ENCODE measurements around the gene CDH22. TPM values are rescaled to one million over a fixed set of nuclear protein-coding genes. Genes with fewer than 3 reads are reported as not detected.

The CDH22 gene
- polyA plus RNA-seq, 1 donor, result 0.37 TPM

GRCh38 chr20:46206025-46206424 lies 102.3 kb downstream of the CDH22 start:
- Histone ChIP-seq H3K9me3 (ENCODE audit: control insufficient read depth, low read depth, low read length) (no peaks in the 10 kb centered on the region), H3K27me3 (ENCODE audit: control insufficient read depth, insufficient read depth, low read length) (peaks cover 60% of the 10 kb centered on the region), H3K27ac (ENCODE audit: low read length) (no peak overlapping the region), H3K4me3 (ENCODE audit: low read length) (no peak overlapping the region), H3K36me3 (ENCODE audit: control insufficient read depth, insufficient read depth, low read length) (no peaks in the 10 kb centered on the region), H3K4me1 (ENCODE audit: control insufficient read depth, insufficient read depth, low read length) (no peaks in the 10 kb centered on the region)
- 80% methylated on average over 1 of the region's 5 CpGs for WGBS (ENCODE audit: insufficient coverage, low lambda C conversion rate)
- DNase-seq, result no peak

DNA sequence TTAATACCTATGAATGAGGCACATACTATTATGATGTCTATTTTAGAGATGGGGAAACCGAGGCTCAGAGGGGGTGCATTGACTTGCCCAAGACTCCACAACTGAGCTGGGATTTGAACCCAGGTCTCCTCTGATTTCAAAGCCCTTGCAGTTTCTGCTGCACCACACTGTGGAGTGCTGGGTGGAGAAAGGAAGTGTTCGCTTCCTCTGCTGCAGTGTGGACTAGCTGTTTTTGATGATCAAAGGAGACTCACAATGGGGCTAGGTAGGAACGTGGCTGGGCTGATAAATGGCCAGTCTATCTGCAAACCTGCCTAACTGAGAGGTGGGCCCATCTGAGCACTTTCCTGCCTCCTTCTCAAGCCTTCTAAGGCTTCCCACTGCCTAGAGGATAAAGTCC lies 102.9 kb downstream of the CDH22 start:
- H3K4me1 ChIP-seq (ENCODE audit: control insufficient read depth, insufficient read depth, low read length), result no peaks in the 10 kb centered on the region
- no peaks in the 10 kb centered on the region for H3K36me3 ChIP-seq (ENCODE audit: control insufficient read depth, insufficient read depth, low read length)
- H3K27ac ChIP-seq (ENCODE audit: low read length), result no peak overlapping the region
- H3K27me3 ChIP-seq (ENCODE audit: control insufficient read depth, insufficient read depth, low read length), result peaks cover 60% of the 10 kb centered on the region
- no peak for DNase-seq
- H3K4me3 ChIP-seq (ENCODE audit: low read length), result no peak overlapping the region
- no CpG with 5 or more reads among the region's 3 CpGs for WGBS (ENCODE audit: insufficient coverage, low lambda C conversion rate)
- no peaks in the 10 kb centered on the region for H3K9me3 ChIP-seq (ENCODE audit: control insufficient read depth, low read depth, low read length)

DNA sequence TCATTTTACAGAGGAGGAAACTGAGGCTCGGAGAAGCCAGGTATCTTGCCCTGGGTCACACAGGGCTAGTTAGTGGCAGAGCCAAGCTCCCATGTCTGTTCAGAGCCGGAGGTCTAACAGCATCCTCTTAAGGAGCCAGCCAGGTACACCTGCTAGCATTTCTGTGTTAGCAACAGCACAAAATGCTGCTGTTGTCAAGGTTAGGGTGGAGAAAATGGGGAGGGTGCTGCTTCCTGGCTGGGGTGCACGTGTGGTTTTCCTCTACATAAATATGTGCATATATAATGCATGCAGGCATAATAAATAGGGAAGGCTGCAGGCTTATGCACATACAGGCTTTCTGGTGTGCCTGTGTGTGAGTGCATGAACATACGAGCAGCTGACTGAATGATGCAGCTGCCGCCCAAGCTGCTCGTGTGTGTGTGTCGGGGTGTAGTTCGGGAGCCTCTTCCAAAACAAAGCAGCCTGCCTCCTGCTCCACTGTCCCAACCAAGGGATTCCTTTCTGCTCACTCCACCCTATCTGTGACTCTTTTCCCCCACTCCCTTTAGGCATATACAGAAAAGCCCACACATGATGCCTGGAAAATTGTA lies 103.6 kb downstream of the CDH22 start:
- H3K36me3 ChIP-seq (ENCODE audit: control insufficient read depth, insufficient read depth, low read length), result no peaks in the 10 kb centered on the region
- no CpG with 5 or more reads among the region's 8 CpGs for WGBS (ENCODE audit: insufficient coverage, low lambda C conversion rate)
- H3K4me3 ChIP-seq (ENCODE audit: low read length), result no peak overlapping the region
- no peak overlapping the region for H3K27ac ChIP-seq (ENCODE audit: low read length)
- no peaks in the 10 kb centered on the region for H3K4me1 ChIP-seq (ENCODE audit: control insufficient read depth, insufficient read depth, low read length)
- peaks cover 60% of the 10 kb centered on the region for H3K27me3 ChIP-seq (ENCODE audit: control insufficient read depth, insufficient read depth, low read length)
- H3K9me3 ChIP-seq (ENCODE audit: control insufficient read depth, low read depth, low read length), result no peaks in the 10 kb centered on the region
- DNase-seq, result no peak

DNA sequence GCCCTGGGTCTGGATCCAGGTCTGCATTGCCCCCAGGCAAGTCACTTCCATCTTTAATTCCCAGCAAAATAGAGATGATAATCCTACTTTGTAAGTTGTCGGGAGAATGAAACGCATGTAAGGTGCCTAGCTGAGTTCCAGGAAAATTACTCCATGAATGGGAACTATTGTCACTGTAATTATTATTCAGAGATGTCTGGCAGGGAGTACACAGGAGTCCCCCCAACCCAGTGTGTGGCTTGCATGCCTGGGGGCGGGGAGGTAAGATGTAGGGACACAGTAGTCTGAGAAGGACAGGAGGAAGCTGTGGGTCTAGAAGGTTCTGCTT lies 104.8 kb downstream of the CDH22 start:
- peaks cover 60% of the 10 kb centered on the region for H3K27me3 ChIP-seq (ENCODE audit: control insufficient read depth, insufficient read depth, low read length)

GRCh38 chr20:46202766-46203509 lies 105.4 kb downstream of the CDH22 start:
- no CpG with 5 or more reads among the region's 11 CpGs for WGBS (ENCODE audit: insufficient coverage, low lambda C conversion rate)
- Histone ChIP-seq H3K27me3 (ENCODE audit: control insufficient read depth, insufficient read depth, low read length) (peaks cover 60% of the 10 kb centered on the region), H3K27ac (ENCODE audit: low read length) (no peak overlapping the region), H3K4me1 (ENCODE audit: control insufficient read depth, insufficient read depth, low read length) (no peaks in the 10 kb centered on the region), H3K9me3 (ENCODE audit: control insufficient read depth, low read depth, low read length) (no peaks in the 10 kb centered on the region), H3K36me3 (ENCODE audit: control insufficient read depth, insufficient read depth, low read length) (no peaks in the 10 kb centered on the region), H3K4me3 (ENCODE audit: low read length) (no peak overlapping the region)
- DNase-seq, result no peak

More for the DNA sequence above, 104.8 kb downstream of the CDH22 start:
- H3K36me3 ChIP-seq (ENCODE audit: control insufficient read depth, insufficient read depth, low read length), result no peaks in the 10 kb centered on the region
- H3K9me3 ChIP-seq (ENCODE audit: control insufficient read depth, low read depth, low read length), result no peaks in the 10 kb centered on the region
- WGBS (ENCODE audit: insufficient coverage, low lambda C conversion rate), result no CpG with 5 or more reads among the region's 3 CpGs
- H3K4me1 ChIP-seq (ENCODE audit: control insufficient read depth, insufficient read depth, low read length), result no peaks in the 10 kb centered on the region
- DNase-seq, result no peak
- H3K27ac ChIP-seq (ENCODE audit: low read length), result no peak overlapping the region
- no peak overlapping the region for H3K4me3 ChIP-seq (ENCODE audit: low read length)

DNA sequence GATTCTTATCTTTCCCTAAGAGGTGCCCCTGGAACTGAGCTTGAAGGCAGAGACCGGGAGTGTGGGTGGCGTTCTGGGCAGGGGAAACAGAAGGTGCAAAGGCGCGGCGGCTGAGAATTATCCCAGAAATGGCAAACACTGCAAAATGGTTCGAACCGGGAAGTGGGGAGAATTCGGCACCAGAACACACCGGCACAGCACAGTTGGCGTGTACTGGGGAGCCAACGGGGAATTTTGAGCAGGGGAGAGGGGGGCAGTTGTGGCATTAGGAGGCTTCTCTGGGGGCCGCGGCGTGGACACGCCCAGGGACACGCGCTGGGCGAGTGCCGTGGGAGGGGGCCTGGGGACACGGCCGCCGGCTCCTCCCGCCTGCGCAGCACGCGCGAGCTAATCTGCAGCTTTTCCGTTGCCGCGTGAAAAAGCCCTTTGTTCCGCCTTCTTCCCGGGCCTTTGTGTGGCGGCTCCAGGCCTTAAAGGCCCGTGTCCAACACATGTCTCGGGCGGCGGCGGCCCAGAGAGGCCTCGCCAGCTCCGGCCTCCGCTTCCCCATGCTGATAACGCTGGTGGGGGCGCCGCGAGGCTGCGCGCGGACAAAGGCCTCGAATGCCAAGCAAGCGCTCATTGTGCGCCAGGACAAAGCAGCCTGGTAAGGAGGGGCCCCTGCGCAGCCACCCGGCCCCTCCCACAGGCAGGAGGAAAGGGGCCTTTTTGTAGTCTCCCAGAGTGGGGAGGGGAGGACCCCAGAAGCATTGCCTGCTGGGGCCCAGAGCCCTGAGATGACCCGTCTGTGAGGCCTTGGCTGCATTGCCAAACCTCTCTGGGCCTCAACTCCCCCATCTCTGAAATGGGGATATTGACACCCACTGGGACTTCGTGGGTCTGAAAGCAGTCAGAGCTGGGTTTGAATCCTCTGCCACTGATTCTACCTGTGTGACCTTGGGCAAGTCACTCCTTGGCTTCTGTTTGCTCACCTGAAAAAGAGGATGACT lies 107.4 kb downstream of the CDH22 start:
- Histone ChIP-seq H3K4me3 (ENCODE audit: low read length) (no peak overlapping the region), H3K9me3 (ENCODE audit: control insufficient read depth, low read depth, low read length) (no peaks in the 10 kb centered on the region), H3K27ac (ENCODE audit: low read length) (no peak overlapping the region), H3K27me3 (ENCODE audit: control insufficient read depth, insufficient read depth, low read length) (peaks cover 62% of the 10 kb centered on the region), H3K36me3 (ENCODE audit: control insufficient read depth, insufficient read depth, low read length) (no peaks in the 10 kb centered on the region), H3K4me1 (ENCODE audit: control insufficient read depth, insufficient read depth, low read length) (no peaks in the 10 kb centered on the region)
- no peak for DNase-seq
- WGBS (ENCODE audit: insufficient coverage, low lambda C conversion rate), result no CpG with 5 or more reads among the region's 55 CpGs

DNA sequence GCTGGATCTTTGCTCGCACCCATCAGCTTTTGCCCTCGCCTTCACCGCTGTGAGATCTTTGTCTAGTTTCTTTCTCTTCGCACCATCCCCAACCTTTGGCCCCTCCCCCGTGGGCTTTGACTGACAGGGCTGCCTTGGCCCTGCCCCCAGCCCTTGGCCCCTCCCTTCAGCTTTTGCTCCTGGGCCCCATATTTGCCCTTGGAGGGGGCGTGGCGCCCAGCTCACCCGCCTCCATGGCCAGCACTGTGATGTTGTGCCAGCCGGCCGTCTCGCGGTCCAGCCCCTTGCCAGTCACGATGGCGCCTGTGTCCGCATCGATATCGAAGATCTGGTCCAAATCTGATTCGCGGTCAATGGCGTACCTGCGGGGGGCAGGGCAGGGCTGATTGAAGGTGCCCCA lies 109.1 kb downstream of the CDH22 start:
- no CpG with 5 or more reads among the region's 21 CpGs for WGBS (ENCODE audit: insufficient coverage, low lambda C conversion rate)
- H3K9me3 ChIP-seq (ENCODE audit: control insufficient read depth, low read depth, low read length), result no peaks in the 10 kb centered on the region
- no peaks in the 10 kb centered on the region for H3K4me1 ChIP-seq (ENCODE audit: control insufficient read depth, insufficient read depth, low read length)
- peaks cover 62% of the 10 kb centered on the region for H3K27me3 ChIP-seq (ENCODE audit: control insufficient read depth, insufficient read depth, low read length)
- no peak overlapping the region for H3K27ac ChIP-seq (ENCODE audit: low read length)
- DNase-seq, result no peak
- no peaks in the 10 kb centered on the region for H3K36me3 ChIP-seq (ENCODE audit: control insufficient read depth, insufficient read depth, low read length)
- no peak overlapping the region for H3K4me3 ChIP-seq (ENCODE audit: low read length)

- H3K9me3 ChIP-seq (ENCODE audit: control insufficient read depth, low read depth, low read length), result no peaks in the 10 kb centered on the region
- H3K36me3 ChIP-seq (ENCODE audit: control insufficient read depth, insufficient read depth, low read length), result no peaks in the 10 kb centered on the region
- DNase-seq, result no peak
- H3K27me3 ChIP-seq (ENCODE audit: control insufficient read depth, insufficient read depth, low read length), result peaks cover 47% of the 10 kb centered on the region
- H3K4me1 ChIP-seq (ENCODE audit: control insufficient read depth, insufficient read depth, low read length), result no peaks in the 10 kb centered on the region
- no peak overlapping the region for H3K4me3 ChIP-seq (ENCODE audit: low read length)
- no peak overlapping the region for H3K27ac ChIP-seq (ENCODE audit: low read length)
- WGBS (ENCODE audit: insufficient coverage, low lambda C conversion rate), result no CpG with 5 or more reads among the region's 3 CpGs
Measured at GRCh38 chr20:46196990-46197389, 111.3 kb downstream of the CDH22 start.

DNA sequence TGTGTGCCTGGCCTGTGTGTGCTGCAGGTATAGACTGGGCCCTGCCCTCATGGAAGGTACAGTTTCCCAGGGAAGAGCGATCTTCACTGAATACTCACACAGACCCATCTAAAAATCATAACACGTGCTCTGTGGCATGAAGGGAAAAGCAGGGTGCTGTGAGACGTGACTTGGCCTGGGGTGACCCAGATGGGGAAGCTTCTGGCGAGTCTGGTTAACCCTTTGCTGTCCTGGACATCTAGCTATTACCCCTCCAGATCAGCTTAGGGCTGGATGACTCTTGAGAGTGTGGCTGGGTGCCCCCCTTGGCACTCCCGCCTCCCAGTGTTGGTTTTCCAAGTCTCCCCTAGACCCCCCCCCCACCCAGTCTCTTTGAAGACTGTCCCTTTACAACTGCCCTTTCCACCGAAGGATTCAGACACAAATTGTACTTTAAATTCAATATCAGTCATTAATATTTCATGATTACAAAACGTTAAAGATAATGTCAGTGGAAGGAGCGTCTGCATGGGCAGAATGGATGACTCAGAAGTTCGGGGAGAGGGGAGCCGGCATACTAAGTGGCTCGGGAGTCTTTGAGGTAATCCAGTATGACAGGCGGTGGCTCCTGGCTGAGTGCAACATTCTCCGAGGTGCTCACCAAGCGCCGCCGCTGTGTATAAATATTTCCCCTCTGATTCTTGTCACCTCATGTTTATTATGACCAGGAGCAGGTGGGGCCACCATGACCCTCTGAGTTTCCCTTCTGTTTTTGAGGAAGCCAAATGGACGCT lies 112.8 kb downstream of the CDH22 start:
- DNase-seq, result no peak
- Histone ChIP-seq H3K4me1 (ENCODE audit: control insufficient read depth, insufficient read depth, low read length) (no peaks in the 10 kb centered on the region), H3K36me3 (ENCODE audit: control insufficient read depth, insufficient read depth, low read length) (no peaks in the 10 kb centered on the region), H3K27ac (ENCODE audit: low read length) (no peak overlapping the region), H3K9me3 (ENCODE audit: control insufficient read depth, low read depth, low read length) (no peaks in the 10 kb centered on the region), H3K4me3 (ENCODE audit: low read length) (no peak overlapping the region), H3K27me3 (ENCODE audit: control insufficient read depth, insufficient read depth, low read length) (peaks cover 34% of the 10 kb centered on the region)
- WGBS (ENCODE audit: insufficient coverage, low lambda C conversion rate), result no CpG with 5 or more reads among the region's 17 CpGs

DNA sequence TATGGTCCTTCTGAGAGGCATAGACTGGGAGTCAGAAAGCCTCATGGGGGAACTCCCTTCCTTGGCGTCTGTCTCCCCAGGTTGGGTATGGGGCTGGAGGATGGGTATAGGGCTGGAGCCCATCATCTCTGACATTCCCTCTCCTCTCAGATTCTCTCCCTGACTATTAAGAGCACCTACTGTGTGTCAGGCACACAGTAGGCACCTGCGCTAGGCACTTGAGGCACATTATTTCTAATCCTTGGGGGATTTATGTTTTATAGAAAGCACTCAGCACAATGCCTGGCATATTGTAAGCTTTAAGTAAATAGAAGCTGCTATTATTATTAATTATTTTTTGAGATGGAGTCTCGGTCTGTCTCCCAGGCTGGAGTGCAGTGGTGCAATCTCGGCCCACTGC lies 113.9 kb downstream of the CDH22 start:
- WGBS (ENCODE audit: insufficient coverage, low lambda C conversion rate), result no CpG with 5 or more reads among the region's 4 CpGs
- Histone ChIP-seq H3K4me1 (ENCODE audit: control insufficient read depth, insufficient read depth, low read length) (no peaks in the 10 kb centered on the region), H3K4me3 (ENCODE audit: low read length) (no peak overlapping the region), H3K27me3 (ENCODE audit: control insufficient read depth, insufficient read depth, low read length) (peaks cover 26% of the 10 kb centered on the region), H3K27ac (ENCODE audit: low read length) (no peak overlapping the region), H3K9me3 (ENCODE audit: control insufficient read depth, low read depth, low read length) (no peaks in the 10 kb centered on the region), H3K36me3 (ENCODE audit: control insufficient read depth, insufficient read depth, low read length) (no peaks in the 10 kb centered on the region)
- DNase-seq, result no peak
